ENCODE data around the gene NKX1-2.

GRCh38 chr10:124414076-124414475 is 35.8 kb downstream of the NKX1-2 start:
- TF ChIP-seq CTCF (IDR thresholded peaks at IDR 0.05) (no peak), ZFX (IDR thresholded peaks at IDR 0.05; ENCODE audit: borderline replicate concordance) (no peak)
